SK-N-SH treated with all-trans-retinoic acid at 6 μM for 48 hours (cell line): Measurements from ENCODE around the gene CLMN.

Source experiments
- ARNTL ChIP-seq: fragments of 450-650 bp; formaldehyde crosslinking; IDR thresholded peaks from 2 replicates; pipeline ENCODE4 v1.5.0; 2020; ENCODE audit warnings: low read depth, mild to moderate bottlenecking, moderate library complexity, borderline replicate concordance
- CSDC2 ChIP-seq: fragments of 250-450 bp; sonication (Bioruptor Pico); IDR thresholded peaks from 2 replicates; pipeline ENCODE4 v1.5.0; 2020; ENCODE audit warnings: mild to moderate bottlenecking, moderate library complexity
- ESRRG ChIP-seq: fragments of 250-450 bp; sonication (Bioruptor Pico); IDR thresholded peaks from 2 replicates; pipeline ENCODE4 v1.6.1; 2021; ENCODE audit warnings: mild to moderate bottlenecking
- GLIS3 ChIP-seq: fragments of 250-450 bp; sonication (Bioruptor Pico); IDR thresholded peaks from 2 replicates; pipeline ENCODE4 v1.5.0; 2020; ENCODE audit warnings: mild to moderate bottlenecking, moderate library complexity
- ISL1 ChIP-seq: fragments of 250-450 bp; sonication (Bioruptor Pico); IDR thresholded peaks from 2 replicates; pipeline ENCODE4 v2.1.2; 2022; ENCODE audit warnings: mild to moderate bottlenecking, moderate library complexity
- OSR1 ChIP-seq: fragments of 250-450 bp; sonication (Bioruptor Pico); IDR thresholded peaks from 2 replicates; pipeline ENCODE4 v1.8.0; 2022; ENCODE audit warnings: moderate library complexity, mild to moderate bottlenecking, inconsistent platforms
- PATZ1 ChIP-seq: fragments of 250-450 bp; sonication (Bioruptor Pico); IDR thresholded peaks from 2 replicates; pipeline ENCODE4 v1.8.0; 2020; ENCODE audit warnings: mild to moderate bottlenecking, moderate library complexity, borderline replicate concordance
- POU6F1 ChIP-seq: fragments of 250-450 bp; sonication (Bioruptor Pico); IDR thresholded peaks from 2 replicates; pipeline ENCODE4 v1.8.0; 2021; ENCODE audit warnings: low read depth, mild to moderate bottlenecking, moderate library complexity, borderline replicate concordance
- RARB ChIP-seq: fragments of 250-450 bp; sonication (Bioruptor Pico); IDR thresholded peaks from 2 replicates; pipeline ENCODE4 v1.8.0; 2021; ENCODE audit warnings: mild to moderate bottlenecking, moderate library complexity
- TOX ChIP-seq: fragments of 250-450 bp; sonication (Bioruptor Pico); IDR thresholded peaks from 2 replicates; pipeline ENCODE4 v1.8.0; 2021; ENCODE audit warnings: mild to moderate bottlenecking, moderate library complexity, borderline replicate concordance
- ZFP3 ChIP-seq: fragments of 250-450 bp; sonication (Bioruptor Pico); IDR thresholded peaks from 2 replicates; pipeline ENCODE4 v1.5.0; 2020; ENCODE audit warnings: mild to moderate bottlenecking, moderate library complexity
- ZFP30 ChIP-seq: fragments of 450-650 bp; formaldehyde crosslinking; IDR thresholded peaks from 2 replicates; pipeline ENCODE4 v1.5.0; 2022; ENCODE audit warnings: mild to moderate bottlenecking, moderate library complexity
- ZNF70 ChIP-seq: fragments of 450-650 bp; formaldehyde crosslinking; IDR thresholded peaks from 2 replicates; pipeline ENCODE4 v1.5.0; 2020; ENCODE audit warnings: mild to moderate bottlenecking, moderate library complexity

GRCh38 chr14:95299271-95299670, 20.4 kb downstream of the CLMN start:
- TF ChIP-seq POU6F1 (CRISPR knock-in tag) (no peak), ZNF70 (CRISPR knock-in tag) (no peak), TOX (CRISPR knock-in tag) (no peak), ARNTL (CRISPR knock-in tag) (no peak), CSDC2 (CRISPR knock-in tag) (no peak), RARB (CRISPR knock-in tag) (no peak), PATZ1 (CRISPR knock-in tag) (no peak), ZFP30 (CRISPR knock-in tag) (no peak), ISL1 (no peak), ESRRG (CRISPR knock-in tag) (no peak), ZFP3 (no peak), GLIS3 (CRISPR knock-in tag) (no peak), OSR1 (CRISPR knock-in tag) (no peak)
